Inferior parietal cortex (tissue), 1 donor: ENCODE data around the gene MACIR.
A peak's percentile ranks its signal among the peaks of the same experiment; 100 is the strongest.
"Not testable (repeated sequence)": the region's sequence is repeated elsewhere in the genome, so short reads cannot be mapped to it uniquely, and the experiment has no call there.

Experiments used
- DNase-seq: peaks from one replicate; pipeline ENCODE4 v3.0.0-alpha.2; 2016; ENCODE audit errors: extremely low spot score

The MACIR gene, protein sequence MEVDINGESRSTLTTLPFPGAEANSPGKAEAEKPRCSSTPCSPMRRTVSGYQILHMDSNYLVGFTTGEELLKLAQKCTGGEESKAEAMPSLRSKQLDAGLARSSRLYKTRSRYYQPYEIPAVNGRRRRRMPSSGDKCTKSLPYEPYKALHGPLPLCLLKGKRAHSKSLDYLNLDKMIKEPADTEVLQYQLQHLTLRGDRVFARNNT

DNA sequence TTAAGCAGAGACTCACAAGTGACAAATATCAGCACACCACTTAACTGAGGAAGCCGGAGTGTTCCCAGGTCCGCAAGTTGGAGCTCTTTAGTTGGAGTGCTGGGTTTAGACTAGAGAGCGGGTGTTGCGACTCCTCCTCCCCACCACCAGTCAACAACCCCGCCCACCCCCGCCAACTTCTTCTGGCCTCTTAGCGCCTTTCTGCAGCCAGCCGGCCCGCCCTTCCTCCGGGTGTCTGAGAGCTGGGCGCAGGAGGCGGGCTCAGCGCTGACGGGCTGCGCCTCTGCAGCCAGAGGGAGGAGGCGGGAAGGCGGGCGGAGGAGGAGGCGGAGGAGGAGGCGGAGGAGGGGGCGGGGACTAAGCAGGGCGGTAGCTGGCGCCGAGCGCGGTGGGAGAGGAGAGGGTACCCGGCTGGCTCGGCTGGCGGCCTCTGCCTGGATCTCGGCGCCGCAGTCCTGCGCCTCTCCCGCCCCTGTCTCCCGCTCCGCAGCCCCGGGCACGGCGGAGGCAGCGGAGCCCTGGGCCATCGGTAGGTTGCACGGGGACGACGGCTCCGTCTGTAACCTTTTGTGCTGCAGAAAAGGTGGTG, at the start of gene MACIR:
MACIR (plus strand) TSS at position 396 of the 589 bp plus-strand sequence. CDS start 17,157 bp downstream, outside the sequence.
- peak; percentile 79 for DNase-seq

DNA sequence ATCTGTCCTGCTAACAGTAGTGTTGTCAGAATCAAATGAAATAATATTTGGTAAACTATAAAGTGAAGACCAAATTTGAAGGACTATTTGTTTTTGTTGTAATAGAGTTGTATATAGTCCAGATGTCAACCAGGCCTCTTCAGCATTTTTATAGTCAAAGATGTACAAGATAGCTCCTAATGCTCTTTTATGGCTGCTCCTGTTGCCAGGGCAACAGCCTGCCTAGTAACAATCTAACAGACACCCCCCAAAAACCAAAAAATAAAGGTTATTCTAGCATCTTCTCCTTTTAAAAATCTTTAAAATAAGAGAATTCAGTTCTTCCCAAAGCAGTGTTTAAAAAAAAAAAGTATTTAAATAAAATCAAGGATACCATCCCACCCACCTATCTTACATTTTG, 49.5 kb upstream of the MACIR start:
- DNase-seq: no peak

DNA sequence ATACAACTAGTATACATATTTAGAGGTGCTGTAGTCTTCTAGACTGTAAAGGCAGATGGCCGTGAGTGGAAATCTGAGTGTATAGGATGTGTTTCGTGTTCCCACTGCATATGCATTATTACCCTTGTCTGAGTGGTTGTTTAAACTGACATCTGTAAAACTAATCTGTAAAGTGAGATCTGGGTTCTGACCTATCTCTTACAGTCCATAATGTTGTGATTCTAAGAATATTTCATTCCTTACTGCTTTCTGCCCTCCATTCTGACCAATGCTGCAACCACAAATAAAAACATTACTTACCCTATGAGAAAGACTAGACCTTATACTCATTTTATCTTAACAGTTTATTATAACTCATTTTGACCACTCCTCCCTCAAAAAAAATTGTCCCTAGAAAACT, 47.6 kb upstream of the MACIR start:
- no peak for DNase-seq

DNA sequence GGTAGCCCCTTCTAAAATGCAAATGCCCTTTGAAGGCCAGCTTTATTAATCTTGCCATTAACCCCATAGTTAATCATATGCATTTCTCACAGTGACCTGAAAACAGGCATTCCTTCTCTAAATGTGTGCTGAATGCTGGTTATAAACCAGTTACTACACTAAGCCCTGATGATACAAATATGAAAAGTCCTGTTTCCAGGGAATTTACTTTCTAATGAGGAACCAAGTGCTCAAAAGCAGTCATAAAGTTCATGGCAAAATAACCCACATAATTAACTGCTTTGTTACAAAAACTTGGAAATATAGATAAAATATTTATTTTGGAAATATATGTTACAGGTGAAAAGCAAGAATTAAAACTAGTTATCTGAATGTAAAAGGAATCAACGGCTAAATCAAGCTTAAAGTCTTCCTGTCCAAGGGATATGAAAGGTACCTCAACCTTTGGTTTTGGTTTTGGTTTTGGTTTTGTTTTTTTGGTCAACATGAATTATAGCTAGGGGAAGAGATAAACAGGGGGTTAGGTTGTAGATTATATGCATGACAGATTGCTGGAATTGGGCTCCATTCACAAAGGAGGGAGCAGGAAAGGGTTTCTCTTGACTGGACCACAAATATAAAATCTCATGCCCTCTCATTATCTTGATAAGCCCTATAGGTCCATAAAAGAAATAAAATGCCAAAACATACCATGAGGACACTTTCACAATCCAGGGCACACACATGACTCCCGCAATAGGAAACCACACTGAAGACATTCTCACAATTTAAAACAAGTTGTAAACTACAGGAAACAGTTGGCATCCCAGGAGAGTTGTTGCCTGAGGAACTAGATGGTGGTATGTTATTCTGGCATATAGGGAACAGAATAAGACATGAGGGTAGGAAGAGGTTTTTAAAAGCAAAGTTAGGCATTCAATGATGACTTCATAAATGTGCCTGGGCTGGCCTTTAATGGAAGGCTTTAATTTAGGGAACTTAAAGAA, 46.7 kb upstream of the MACIR start:
- DNase-seq: no peak

DNA sequence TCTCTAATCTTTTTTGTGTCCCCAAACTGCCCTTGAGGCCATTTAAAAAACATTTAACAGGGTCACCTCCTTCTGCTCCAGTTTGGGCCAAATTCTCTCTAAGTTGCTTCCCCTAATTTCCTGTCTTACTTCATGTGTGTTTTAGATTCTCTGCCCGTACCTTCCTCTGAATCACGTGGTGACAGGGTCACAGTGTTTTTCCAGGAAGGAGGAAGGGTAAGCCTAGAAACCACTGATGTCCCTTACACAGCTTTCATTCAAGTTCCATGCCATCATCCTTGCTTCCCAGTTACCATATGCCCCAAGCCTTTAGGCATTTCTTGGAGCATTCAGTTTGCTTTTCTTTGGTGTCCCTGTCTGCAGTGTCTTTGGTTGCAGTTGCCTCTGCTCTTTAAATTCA, 42.4 kb upstream of the MACIR start:
- DNase-seq: no peak

DNA sequence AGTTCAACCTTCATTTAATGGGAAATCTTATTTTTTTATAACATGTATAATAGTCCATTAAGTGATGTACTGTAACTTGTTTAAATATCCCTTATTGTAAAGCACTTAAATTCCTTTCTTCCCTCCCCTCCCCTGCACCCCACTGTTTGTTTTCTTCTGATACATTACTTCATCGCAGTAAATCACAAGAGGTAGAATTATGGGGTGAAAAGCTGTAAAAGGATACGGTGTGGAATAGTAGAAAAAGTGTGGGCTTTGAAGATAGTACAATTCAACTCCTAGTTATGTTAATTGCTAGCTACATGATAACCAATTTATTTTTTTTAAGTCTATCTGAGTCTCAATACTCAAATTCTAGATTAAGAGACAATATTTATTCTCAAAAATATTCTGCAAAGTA, 41.9 kb upstream of the MACIR start:
- DNase-seq: no peak

DNA sequence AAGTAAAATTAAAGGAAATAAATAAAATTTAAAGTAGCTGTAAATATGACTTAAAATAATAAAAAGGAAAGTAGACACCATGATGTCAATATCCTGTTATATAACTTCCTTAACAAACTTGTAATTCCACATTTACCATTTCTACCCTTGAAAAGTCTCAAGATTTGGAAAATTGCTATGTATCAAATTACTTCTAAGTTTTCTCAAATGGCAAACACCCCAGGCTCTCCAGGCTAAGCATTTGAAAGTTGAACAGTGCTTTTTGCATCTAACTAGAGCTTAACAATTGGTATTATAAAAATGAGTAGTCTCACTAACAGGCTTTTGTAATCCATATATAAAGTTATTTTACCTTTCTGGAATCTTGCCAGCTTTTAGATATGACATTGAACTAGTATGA, 41.5 kb upstream of the MACIR start:
- no peak for DNase-seq

DNA sequence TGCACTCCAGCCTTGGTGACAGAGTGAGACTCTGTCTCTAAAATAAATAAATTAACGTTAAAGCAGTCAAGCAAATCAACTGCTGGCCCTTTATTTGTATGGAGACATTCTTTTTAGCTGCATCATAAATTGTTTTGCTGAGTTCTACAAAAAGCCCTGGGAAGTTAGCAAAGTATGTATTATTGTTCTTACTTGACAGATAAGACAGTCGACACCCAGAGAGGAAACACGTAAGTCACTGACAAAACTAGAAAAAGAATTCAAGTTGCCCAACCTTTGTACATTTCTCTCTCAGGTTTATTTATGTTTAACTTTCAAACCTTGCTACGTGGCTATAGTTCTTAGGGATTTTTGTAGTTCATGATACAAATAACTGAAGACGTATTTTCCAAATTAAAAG, 40.4 kb upstream of the MACIR start:
- DNase-seq: no peak

DNA sequence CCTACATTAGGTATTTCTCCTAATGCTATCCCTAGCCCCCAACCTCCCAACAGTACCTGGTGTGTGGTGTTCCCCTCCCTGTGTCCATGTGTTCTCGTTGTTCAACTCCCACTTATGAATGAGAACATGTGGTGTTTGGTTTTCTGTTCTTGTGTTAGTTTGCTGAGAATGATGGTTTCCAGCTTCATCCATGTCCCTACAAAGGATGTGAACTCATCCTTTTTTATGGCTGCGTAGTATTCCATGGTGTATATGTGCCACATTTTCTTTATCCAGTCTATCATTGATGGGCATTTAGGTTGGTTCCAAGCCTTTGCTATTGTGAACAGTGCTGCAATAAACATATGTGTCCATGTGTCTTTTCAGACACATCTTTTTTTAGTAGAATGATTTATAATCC, 39.5 kb upstream of the MACIR start:
- DNase-seq: not testable (repeated sequence)

DNA sequence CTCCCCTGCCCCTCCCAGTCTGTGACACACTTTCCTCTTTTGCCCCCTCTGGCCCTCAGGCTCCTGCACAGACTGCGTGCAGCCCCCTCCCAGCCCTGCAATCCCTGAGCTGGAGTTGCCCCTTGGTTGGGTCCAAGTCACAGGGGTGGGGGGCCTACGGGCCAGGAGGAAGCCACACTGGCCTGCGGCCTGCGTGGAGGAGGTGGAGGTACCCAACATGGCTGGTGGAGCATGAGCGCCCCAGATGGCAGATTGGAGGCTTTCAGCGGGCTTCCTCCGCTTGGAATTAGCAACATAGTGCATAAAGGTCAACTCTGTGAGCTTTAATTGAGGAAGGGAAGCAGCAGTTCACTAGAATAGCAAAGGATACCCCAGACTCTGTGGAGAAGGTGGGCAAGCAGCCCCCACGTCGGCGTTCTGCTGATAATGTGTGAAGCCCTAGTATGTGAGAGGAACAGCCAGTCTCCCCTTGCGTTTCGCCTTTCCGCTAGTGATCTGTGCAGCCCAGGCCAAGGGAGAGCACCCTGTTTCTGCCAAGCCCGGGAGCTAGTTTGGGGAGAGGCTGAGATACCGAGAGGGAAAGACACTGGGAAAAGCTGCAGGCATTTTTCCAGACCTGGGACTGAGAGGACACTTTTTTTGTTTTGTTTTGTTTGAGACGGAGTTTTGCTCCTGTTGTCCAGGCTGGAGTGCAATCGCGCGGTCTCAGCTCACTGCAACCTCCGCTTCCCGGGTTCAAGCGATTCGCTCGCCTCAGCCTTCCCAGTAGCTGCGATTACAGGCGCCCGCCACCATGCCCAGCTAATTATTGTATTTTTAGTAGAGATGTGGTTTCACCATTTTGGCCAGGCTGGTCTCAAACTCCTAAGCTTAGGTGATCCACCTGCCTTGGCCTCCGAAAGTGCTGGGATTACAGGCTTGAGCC, 35.3 kb upstream of the MACIR start:
- no peak for DNase-seq

DNA sequence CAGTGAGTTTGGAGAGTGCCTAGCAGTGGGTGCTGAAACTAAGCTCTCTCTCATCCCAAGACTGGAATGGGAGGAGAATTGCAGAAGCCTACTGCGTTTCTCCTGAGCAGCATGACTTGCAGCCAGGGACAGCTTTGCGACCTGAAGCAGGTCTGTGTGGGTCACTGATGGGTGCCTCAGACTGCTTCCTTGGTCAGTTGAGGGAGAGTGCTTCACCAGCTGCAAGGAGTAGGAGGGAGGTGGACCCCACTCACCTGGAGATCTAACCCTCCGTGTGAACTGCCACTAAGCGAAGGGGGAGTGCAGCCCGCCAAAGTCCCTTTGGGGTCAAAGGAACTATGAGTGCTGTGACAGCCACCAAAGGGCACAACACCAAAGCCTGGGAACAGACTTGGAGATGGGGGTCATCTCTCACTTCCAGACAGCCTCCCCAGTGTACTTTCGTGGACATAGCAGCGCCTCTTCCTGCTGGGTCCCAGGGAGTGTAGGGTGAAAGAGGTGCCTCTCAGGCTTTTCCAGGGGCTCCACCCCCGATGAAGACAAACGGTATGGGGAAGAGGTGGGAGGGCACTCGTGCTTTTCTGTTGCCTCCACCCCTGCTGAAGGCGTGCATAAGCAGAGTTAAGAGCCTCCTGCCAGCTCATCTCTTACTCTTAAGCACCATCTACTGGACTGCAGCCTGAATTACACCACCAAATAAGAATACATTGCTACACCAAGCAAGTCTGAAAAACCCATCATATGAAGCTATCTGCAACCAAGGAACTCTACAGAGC, 34.3 kb upstream of the MACIR start:
- peak; percentile 66 for DNase-seq

DNA sequence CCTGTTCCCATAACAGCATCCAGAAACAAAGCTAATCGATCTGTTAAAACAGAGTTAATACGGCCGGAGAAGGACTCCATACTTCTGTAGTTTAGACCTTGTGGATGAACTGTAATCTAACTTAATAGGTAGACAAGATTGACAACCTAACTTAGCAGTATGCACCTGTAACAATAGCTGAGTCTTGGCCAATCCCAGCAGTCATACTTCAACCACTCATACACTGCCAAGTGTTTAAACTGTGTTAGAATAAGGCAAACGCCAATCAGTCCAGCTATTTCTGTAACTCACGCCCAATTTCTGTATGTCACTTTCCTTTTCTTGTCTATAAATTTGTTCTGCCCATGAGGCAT, 33.7 kb upstream of the MACIR start:
- no peak for DNase-seq

DNA sequence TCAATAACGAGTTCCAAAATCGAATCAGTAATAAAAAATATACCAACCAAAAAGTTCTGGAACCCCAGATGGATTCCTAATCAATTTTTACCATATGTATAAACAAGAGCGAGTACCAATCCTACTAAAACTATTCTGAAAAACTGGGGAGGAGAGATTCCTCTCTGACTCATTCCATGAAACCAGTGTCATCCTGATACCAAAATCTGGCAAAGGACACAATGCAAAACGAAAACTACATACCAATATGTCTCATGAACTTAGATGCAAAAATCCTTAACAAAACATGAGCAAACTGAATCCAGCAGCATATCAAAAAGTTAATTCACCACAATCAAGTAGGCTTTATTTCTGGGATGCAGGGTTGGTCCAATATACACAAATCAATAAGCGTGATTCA, 30.5 kb upstream of the MACIR start:
- no peak for DNase-seq

DNA sequence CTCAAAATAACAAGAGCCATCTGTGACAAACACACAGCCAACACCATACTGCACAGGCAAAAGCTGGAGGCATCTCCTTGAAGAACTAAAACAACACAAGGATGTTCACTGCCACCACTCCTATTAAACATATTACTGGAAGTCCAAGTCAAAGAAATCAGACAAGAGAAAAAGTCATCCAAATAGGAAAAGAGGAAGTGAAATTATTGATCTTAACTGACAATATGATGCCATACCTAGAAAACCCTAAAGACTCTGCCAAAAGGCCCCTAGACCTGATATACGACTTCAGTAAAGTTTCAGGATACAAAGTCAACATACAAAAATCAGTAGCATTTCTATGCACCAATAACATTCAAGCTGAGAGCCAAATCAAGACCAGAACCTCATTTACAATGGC, 30.0 kb upstream of the MACIR start:
- DNase-seq: no peak

DNA sequence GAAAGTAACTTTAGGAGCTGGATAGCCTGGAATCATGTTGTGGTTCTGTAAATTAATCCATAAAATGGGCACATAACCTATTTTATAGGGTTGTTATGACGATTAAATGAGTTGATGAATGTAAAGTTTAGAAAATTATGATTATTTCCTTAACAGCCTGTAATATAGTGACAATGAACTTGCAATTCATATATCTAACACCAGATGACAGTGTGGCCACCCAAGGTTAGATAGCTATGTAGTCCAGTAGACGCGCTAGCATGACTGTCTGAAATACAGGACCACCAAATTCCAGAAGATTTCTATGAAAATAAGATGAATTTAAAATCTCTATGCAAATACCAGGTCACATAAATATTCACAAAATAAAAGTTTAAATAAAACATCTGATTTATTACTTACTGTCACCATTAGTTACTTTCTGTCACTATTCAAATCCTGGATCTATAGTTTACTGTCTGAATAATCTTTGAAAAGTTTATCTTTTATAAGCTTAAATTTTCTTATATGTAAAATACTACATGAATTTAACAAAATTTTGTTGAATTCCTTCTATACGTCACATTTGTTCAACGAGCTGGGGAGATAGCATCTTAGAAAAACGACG, 26.1 kb upstream of the MACIR start:
- DNase-seq: peak; percentile 49

DNA sequence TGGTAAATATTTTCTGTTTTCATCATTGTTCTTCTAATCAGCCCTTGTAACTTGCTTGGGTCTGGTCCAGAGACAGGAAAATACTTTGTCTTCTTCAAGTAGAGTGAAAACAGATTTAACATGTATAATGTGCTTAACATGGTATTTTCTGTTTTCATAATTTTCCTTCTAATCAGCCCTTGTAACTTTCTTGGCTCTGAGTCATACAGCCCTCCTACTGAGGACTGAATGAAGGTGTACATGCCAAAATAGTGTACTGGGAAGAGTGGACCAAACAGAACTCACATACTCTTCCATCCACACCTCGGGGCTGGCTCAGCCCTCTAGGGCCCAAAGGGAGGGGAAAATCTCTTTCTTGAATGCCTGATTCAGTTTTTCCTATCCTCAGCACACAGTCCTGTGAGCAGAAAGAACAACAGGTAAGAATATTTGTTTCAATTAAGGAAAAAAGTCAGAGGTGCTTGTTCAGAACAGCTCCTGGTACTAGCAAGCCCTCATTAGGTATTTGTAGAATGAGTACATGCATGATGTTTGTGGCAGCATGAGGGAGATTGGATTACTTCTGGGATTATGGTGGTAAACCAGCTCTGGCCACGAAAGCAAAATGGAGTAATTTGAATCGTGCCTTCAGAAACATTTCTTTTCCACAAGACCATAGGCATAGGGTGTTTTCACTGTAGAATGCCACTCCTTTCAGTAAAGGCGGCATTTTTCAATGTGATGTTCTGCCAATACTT, 24.2 kb upstream of the MACIR start:
- no peak for DNase-seq

DNA sequence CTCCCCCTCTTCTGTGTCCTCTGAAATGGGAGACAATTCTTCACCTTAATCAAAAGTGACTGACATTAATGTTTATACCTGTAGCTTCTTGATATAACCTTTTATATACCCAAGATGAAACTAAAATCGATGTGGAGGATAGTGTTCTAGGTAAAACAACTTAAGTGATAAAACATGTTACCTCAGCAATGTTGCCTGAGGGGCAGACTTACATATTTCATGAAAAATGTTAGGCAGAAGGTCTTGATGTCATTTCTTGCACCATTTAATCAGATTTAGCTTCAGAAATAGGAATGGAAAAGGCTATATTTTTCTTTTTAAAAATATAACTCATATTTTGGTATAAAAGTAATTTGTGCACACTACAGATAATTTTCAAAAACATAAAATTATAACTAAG, 22.7 kb upstream of the MACIR start:
- DNase-seq: no peak

DNA sequence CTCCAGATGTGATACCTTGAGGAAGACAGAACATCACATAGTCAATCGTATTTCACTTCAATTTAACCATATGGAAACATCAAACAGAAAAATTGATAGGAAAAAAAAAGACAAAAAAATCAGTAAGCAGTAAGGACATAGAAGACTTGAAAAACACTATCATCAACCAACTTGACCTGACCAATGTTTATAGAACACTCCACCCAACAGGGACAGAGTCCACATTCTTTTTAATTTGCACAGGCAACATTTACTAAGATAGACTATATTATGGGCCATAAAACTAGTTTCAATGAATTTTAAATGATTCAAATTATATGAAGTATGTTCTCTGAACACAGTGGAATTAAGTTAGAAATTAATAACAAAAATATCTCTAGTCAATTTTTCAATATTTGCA, 20.8 kb upstream of the MACIR start:
- no peak for DNase-seq

DNA sequence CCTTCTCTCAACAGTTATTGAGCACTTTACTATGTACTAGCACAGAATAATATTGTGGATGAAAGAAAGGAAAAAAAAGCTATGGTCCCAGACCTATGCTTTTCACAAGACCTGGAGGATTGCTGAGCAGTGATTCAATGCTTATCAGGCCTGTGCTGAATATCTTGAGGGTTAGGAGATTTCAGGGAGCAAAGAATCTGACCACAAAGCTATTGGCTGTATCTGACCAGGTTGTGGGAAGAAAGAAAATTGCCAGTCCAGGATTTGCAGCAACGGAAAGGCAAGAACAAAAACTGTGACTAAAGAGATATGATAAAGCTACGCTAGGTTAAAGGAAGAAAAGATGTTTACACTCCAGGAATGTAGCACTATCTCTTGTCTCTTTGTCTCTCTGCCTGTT, 14.9 kb upstream of the MACIR start:
- no peak for DNase-seq

DNA sequence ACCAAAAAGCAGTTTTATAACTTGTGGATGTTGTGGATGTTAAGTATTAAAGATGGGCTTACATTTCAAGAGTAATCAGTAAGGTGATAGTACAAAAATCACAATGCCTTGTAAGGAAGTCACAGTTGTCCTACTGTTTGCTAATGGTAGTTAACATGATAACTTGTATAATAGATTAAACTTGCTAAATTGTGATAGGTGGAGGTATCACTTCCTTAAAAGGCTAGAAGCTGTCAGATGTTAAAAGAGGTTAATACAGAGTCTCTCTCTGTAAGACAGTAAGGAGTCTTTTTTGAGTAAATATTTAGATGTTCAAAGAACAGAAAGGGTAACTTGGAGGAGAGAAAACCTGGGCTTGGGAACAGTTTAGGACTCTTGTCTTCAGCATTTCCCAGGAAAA, 14.2 kb upstream of the MACIR start:
- no peak for DNase-seq
